Lower leg skin (tissue), 3 donors: ENCODE data around the gene CD55.

ENCODE experiments used
- CTCF ChIP-seq, 3 donors: fragments of 450-650 bp; IDR thresholded peaks; one replicate each; pipeline ENCODE4 v1.5.1; 2016; ENCODE audit warnings: antibody characterized with exemption in 3 of 3, mild to moderate bottlenecking in 3 of 3, moderate library complexity in 2 of 3
- POLR2A ChIP-seq, 2 donors: fragments of 450-650 bp; IDR thresholded peaks; one replicate each; pipeline ENCODE4 v1.6.1; 2016 to 2017; ENCODE audit warnings: antibody characterized with exemption in 2 of 2, mild to moderate bottlenecking in 1 of 2, moderate library complexity in 1 of 2

DNA sequence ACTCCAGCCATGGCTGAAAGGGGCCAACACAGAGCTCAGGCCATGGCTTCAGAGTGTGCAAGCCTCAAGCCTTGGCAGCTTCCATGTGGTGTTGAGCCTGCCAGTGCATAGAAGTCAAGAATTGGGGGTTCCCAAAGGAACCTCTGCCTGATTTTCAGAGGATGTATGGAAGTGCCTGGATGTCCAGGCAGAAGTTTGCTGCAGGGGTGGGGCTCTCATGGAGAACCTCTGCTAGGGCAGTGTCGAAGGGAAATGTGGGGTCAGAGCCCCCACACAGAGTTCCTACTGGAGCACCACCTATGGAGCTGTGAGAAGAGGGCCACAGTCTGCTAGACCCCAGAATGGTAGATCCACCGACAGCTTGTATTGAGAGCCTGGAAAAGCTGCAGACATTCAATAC lies 29.8 kb upstream of the CD55 start:
- no peak for TF ChIP-seq CTCF (IDR thresholded peaks at IDR 0.05)
- TF ChIP-seq POLR2A (IDR thresholded peaks at IDR 0.05) = no peak
